K562 (cell line): ENCODE results near the gene CAPN13. TPM values are rescaled to one million over a fixed set of nuclear protein-coding genes. Genes with fewer than 3 reads are reported as not detected.

Experiments
- ATAC-seq: fragments of 200-7000 bp; cut with Tn5 transposase; 3 replicates; pipeline ENCODE4 v1.9.1; 2020; ENCODE audit warnings: moderate library complexity
- BruUV-seq: library from RNA; stranded (reverse); fragments of 400-500 nt; replicated peaks from 2 replicates; lab custom pipeline; 2021; lab: Mats Ljungman, UMichigan
- CTCF ChIA-PET: fragments of 300-600 bp; formaldehyde crosslinking; extraction: SDS; loops from one replicate; lab custom pipeline; 2021; ENCODE audit warnings: low intra/inter-chr PET ratio; lab: Yijun Ruan, JAX
- POLR2A ChIA-PET: fragments of 300-600, 350-650 bp; sonication (Branson Sonifier 250); formaldehyde crosslinking; extraction: SDS; loops from one replicate; lab custom pipeline; 2021; ENCODE audit warnings: antibody characterized with exemption, inconsistent platforms; lab: Yijun Ruan, JAX
- DNase-seq, 4 experiments: peaks; one replicate each; pipeline versions ENCODE4 v3.0.0 to v3.0.0-alpha.2; 2011 to 2018; ENCODE audit warnings: low spot score in 3 of 4, mixed read lengths in 3 of 4; ENCODE audit errors: extremely low read depth in 1 of 4
- FAIRE-seq: peaks from 2 replicates; lab custom pipeline; 2011; peaks lifted over from hg19 to GRCh38; lab: Jason Lieb, UNC
- H2AFZ ChIP-seq: 2 replicates; pipeline ENCODE4 v1.6.0; 2011; ENCODE audit warnings: low read depth, low read length, control low read depth, inconsistent platforms
- H3K27ac ChIP-seq: fragments of 200-600 bp; 3 replicates; pipeline ENCODE4 v1.8.0; 2011; ENCODE audit warnings: low read depth, mild to moderate bottlenecking, control low read depth, inconsistent platforms, low read length, moderate library complexity, mixed read lengths; ENCODE audit errors: extremely low read depth
- H3K27me3 ChIP-seq, 2 experiments: fragments of 300-600 bp in 1 of 2; 2 replicates in 1 of 2; 3 replicates in 1 of 2; pipeline versions ENCODE4 v1.6.0 to v1.8.0; 2011; ENCODE audit warnings: inconsistent platforms in 2 of 2, low read length in 2 of 2, mild to moderate bottlenecking in 1 of 2, mixed read lengths in 1 of 2, moderate library complexity in 1 of 2; ENCODE audit not compliant: control insufficient read depth in 2 of 2, insufficient read depth in 2 of 2
- H3K36me3 ChIP-seq: fragments of 300-600 bp; 3 replicates; pipeline ENCODE4 v1.8.0; 2011; ENCODE audit warnings: mild to moderate bottlenecking, low read length, inconsistent platforms; ENCODE audit not compliant: control insufficient read depth, insufficient read depth
- H3K4me1 ChIP-seq, 2 experiments: fragments of 200-600 bp in 1 of 2; replicated peaks in 1 of 2; 2 replicates in 1 of 2; 3 replicates in 1 of 2; pipeline versions ENCODE4 v1.5.1 to v1.8.0; 2011; ENCODE audit warnings: inconsistent platforms in 2 of 2, low read length in 2 of 2, mild to moderate bottlenecking in 1 of 2, mixed read lengths in 1 of 2, moderate library complexity in 1 of 2; ENCODE audit not compliant: control insufficient read depth in 2 of 2, insufficient read depth in 2 of 2
- H3K4me2 ChIP-seq: 2 replicates; pipeline ENCODE4 v1.6.1; 2011; ENCODE audit warnings: low read length, control low read depth, inconsistent platforms, mixed read lengths; ENCODE audit not compliant: insufficient read depth
- H3K4me3 ChIP-seq: fragments of 200-600 bp; sonication (generic), shearing (Covaris generic); 2 replicates; pipeline ENCODE4 v1.5.1; 2016; ENCODE audit warnings: control low read depth, inconsistent platforms
- H3K79me2 ChIP-seq: fragments of 200-600 bp; 3 replicates; pipeline ENCODE4 v1.8.0; 2011; ENCODE audit warnings: low read length, inconsistent platforms; ENCODE audit not compliant: control insufficient read depth, insufficient read depth
- H3K9ac ChIP-seq, 2 experiments: 2 replicates each; pipeline versions ENCODE4 v1.6.0 to v1.6.1; 2011; ENCODE audit warnings: low read depth in 2 of 2, low read length in 2 of 2, control low read depth in 1 of 2, inconsistent platforms in 1 of 2, mild to moderate bottlenecking in 1 of 2, mixed read lengths in 1 of 2; ENCODE audit not compliant: insufficient read depth in 1 of 2
- H3K9me1 ChIP-seq: one replicate; pipeline ENCODE4 v1.6.0; 2011; ENCODE audit warnings: inconsistent platforms, mild to moderate bottlenecking, low read length, moderate library complexity; ENCODE audit not compliant: control insufficient read depth, insufficient read depth
- H3K9me3 ChIP-seq: replicated peaks from 2 replicates; pipeline ENCODE4 v1.5.1; 2011; ENCODE audit warnings: low read depth, low read length, inconsistent platforms; ENCODE audit not compliant: control insufficient read depth, insufficient read depth
- H4K20me1 ChIP-seq: replicated peaks from 2 replicates; pipeline ENCODE4 v1.6.1; 2011; ENCODE audit warnings: low read length, inconsistent platforms, mixed read lengths; ENCODE audit not compliant: control insufficient read depth, insufficient read depth
- FUS ChIP-seq: fragments of 200-400 bp; formaldehyde crosslinking; optimal IDR thresholded peaks from 2 replicates; pipeline ENCODE3; 2017; ENCODE audit warnings: low read depth, low read length
- HDAC3 ChIP-seq: fragments of 450-650 bp; IDR thresholded peaks from 2 replicates; pipeline ENCODE4 v1.6.1; 2018; ENCODE audit warnings: borderline replicate concordance, mild to moderate bottlenecking, moderate library complexity; ENCODE audit not compliant: partially characterized antibody
- KDM5B ChIP-seq: fragments of 200-600 bp; sonication (generic); IDR thresholded peaks from 2 replicates; pipeline ENCODE4 v1.6.1; 2012; ENCODE audit warnings: low read depth, mild to moderate bottlenecking, moderate library complexity, low read length, control low read depth, inconsistent platforms; ENCODE audit not compliant: insufficient replicate concordance
- NONO ChIP-seq, 2 experiments: fragments of 200-400 bp in 1 of 2; fragments of 450-650 bp in 1 of 2; formaldehyde crosslinking in 1 of 2; IDR thresholded peaks; 2 replicates each; pipeline ENCODE4 v1.6.1; 2017; ENCODE audit warnings: low read depth in 2 of 2, mild to moderate bottlenecking in 2 of 2, moderate library complexity in 2 of 2, low read length in 1 of 2
- PCBP2 ChIP-seq: fragments of 200-400 bp; formaldehyde crosslinking; IDR thresholded peaks from 2 replicates; pipeline ENCODE4 v1.6.1; 2018; ENCODE audit warnings: low read length, low read depth, mild to moderate bottlenecking, moderate library complexity; ENCODE audit not compliant: poor library complexity, severe bottlenecking
- RBM17 ChIP-seq: fragments of 200-400 bp; formaldehyde crosslinking; IDR thresholded peaks from 2 replicates; pipeline ENCODE4 v1.6.1; 2017; ENCODE audit warnings: low read depth, mild to moderate bottlenecking, low read length, borderline replicate concordance
- SMAD4 ChIP-seq: fragments of 250-450 bp; sonication (Bioruptor Pico); conservative IDR thresholded peaks from 2 replicates; pipeline ENCODE4 v1.8.0; 2021; ENCODE audit warnings: inconsistent platforms, mild to moderate bottlenecking, moderate library complexity
- ZNF143 ChIP-seq: sonication (generic); formaldehyde crosslinking; IDR thresholded peaks from 2 replicates; pipeline ENCODE4 v1.9.0; 2022; ENCODE audit warnings: mild to moderate bottlenecking, missing genetic modification reagents
- ZNF518B ChIP-seq: fragments of 250-450 bp; sonication (Bioruptor Pico); IDR thresholded peaks from 2 replicates; pipeline ENCODE4 v1.5.0; 2021; ENCODE audit warnings: mild to moderate bottlenecking, moderate library complexity
- in situ Hi-C: fragments of 300-500 bp; cut with MboI; formaldehyde crosslinking; loops from 4 replicates; pipeline ENCODE4 v1.15.0; 2018; ENCODE audit warnings: inconsistent platforms, mixed read lengths
- intact Hi-C: fragments of 100-400 bp; cut with micrococcal nuclease; formaldehyde crosslinking; loops from 2 replicates; pipeline ENCODE4 v1.14.2; 2022
- polyA plus RNA-seq, 8 experiments: library from polyadenylated mRNA; depleted of rRNA in 4 of 8; stranded (reverse) in 5 of 8; unstranded in 3 of 8; fragments of >200 nt; fragmentation: Nextera tagmentation in 2 of 8; fragmentation: Illumina TruSeq in 1 of 8; extraction: Ambion mirVana in 2 of 8; extraction: Trizol in 1 of 8; gene quantifications; 2 replicates each; pipeline versions ENCODE4 v1.2.1 to v1.2.3, GENCODE V29; 2011 to 2014; ENCODE audit warnings: inconsistent platforms in 1 of 8, missing spikeins in 1 of 8
- total RNA-seq, 7 experiments: library from RNA; depleted of rRNA in 6 of 7; stranded (reverse); fragments of >200 nt in 6 of 7; fragmentation: Illumina TruSeq in 2 of 7; extraction: Trizol in 2 of 7; gene quantifications; 2 replicates each; pipeline versions ENCODE4 v1.2.1 to v1.2.3, GENCODE V29; 2011 to 2021; ENCODE audit warnings: low replicate concordance in 1 of 7
- TF ChIP-seq, protein P1 (sequence below): fragments of 250-450 bp; sonication (Bioruptor Pico); IDR thresholded peaks from 2 replicates; pipeline ENCODE4 v1.5.0; 2020; ENCODE audit warnings: mild to moderate bottlenecking

Gene CAPN13
- total and polyA plus RNA-seq, 9 of the 15 experiments (the other 6 are each of a cell fraction or from before 2014, with no cell fraction given) = not detected

- TF ChIP-seq, protein P1, sequence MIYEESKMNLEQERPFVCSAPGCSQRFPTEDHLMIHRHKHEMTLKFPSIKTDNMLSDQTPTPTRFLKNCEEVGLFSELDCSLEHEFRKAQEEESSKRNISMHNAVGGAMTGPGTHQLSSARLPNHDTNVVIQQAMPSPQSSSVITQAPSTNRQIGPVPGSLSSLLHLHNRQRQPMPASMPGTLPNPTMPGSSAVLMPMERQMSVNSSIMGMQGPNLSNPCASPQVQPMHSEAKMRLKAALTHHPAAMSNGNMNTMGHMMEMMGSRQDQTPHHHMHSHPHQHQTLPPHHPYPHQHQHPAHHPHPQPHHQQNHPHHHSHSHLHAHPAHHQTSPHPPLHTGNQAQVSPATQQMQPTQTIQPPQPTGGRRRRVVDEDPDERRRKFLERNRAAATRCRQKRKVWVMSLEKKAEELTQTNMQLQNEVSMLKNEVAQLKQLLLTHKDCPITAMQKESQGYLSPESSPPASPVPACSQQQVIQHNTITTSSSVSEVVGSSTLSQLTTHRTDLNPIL (CRISPR knock-in tag) = no peak
- TF ChIP-seq HDAC3 (no peak), FUS (no peak)
These were observed 129.3 kb downstream of the CAPN13 start (continued) for GRCh38 chr2:30677861-30678385.

DNA sequence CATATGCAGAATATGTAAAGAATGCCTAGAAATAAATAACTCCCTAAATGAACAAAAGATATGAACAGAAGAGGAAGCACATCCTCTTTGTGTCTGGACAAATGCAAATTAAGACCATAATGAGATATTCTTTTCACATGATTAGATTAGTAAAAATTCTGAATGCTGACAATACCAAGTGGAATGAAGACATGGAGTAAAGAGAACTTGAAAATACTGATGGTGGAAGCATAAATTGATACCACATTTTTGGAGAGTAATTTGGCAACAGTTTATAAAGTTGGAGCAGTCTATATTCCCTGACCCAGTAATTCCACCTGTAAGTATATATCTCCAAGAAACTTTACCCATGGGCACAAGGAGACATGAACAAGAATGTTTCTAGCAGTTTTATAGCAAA lies 130.0 kb downstream of the CAPN13 start:
- no peak for FAIRE-seq

More for the DNA sequence above, 130.0 kb downstream of the CAPN13 start:
- DNase-seq (no peak), ATAC-seq (no peak)
- H3K4me2 ChIP-seq = no peak overlapping the region
- no peaks in the 10 kb centered on the region for H3K9me1 ChIP-seq
- in situ Hi-C loops (no loop called here), intact Hi-C loops (no loop called here)
- no peak overlapping the region for H3K4me3 ChIP-seq
- H3K27ac ChIP-seq = no peak overlapping the region
- no TSS peak for BruUV-seq
- H3K79me2 ChIP-seq = no peaks in the 10 kb centered on the region
- H4K20me1 ChIP-seq = no peaks in the 10 kb centered on the region
- H3K36me3 ChIP-seq = no peaks in the 10 kb centered on the region
- no peak overlapping the region for H3K9ac ChIP-seq
- H2AFZ ChIP-seq = no peak overlapping the region
- peaks cover 6 to 39% of the 10 kb centered on the region in 2 experiments for H3K27me3 ChIP-seq
- peaks cover 0 to 2% of the 10 kb centered on the region in 2 experiments; a peak in 1 of 5 replicates for H3K4me1 ChIP-seq
- TF ChIP-seq ZNF518B (CRISPR knock-in tag) (no peak), PCBP2 (no peak), KDM5B (no peak), ZNF143 (CRISPR knock-in tag) (no peak), SMAD4 (CRISPR knock-in tag) (no peak), NONO (IDR thresholded peaks at IDR 0.05; ENCODE audit: low read depth in 2 of 2, low read length in 1 of 2) (no peak), RBM17 (no peak)
- CTCF ChIA-PET = no interaction called here
- POLR2A ChIA-PET = no interaction called here
- no peaks in the 10 kb centered on the region for H3K9me3 ChIP-seq
